Naive thymus-derived CD4-positive, alpha-beta T cell (primary cell): ENCODE data around the gene BNIP5. TPM values are rescaled to one million over a fixed set of nuclear protein-coding genes. Genes with fewer than 3 reads are reported as not detected.
A peak's percentile ranks its signal among the peaks of the same experiment; 100 is the strongest.

Experiments
- ATAC-seq: fragments of 150-1000 bp; cut with Tn5 transposase; 2 replicates; pipeline ENCODE4 v1.10.0; 2021; ENCODE audit warnings: mild to moderate bottlenecking, moderate library complexity
- CTCF ChIA-PET: fragments of 350-600 bp; sonication (Branson Sonifier 250); formaldehyde crosslinking; loops from one replicate; lab custom pipeline; 2021; ENCODE audit warnings: antibody characterized with exemption; lab: Charles Lee
- POLR2A ChIA-PET: fragments of 350-600 bp; sonication (Branson Sonifier 250); formaldehyde crosslinking; loops from one replicate; lab custom pipeline; 2021; ENCODE audit warnings: antibody characterized with exemption, inconsistent platforms; lab: Charles Lee
- DNase-seq, 9 donors: peaks; one replicate each; pipeline versions ENCODE4 v3.0.0 to v3.0.0-alpha.2; 2020 to 2022; ENCODE audit warnings: mixed read lengths in 1 of 9
- H3K27ac ChIP-seq: one replicate; pipeline ENCODE4 v1.7.0; 2013; ENCODE audit warnings: mild to moderate bottlenecking, low read depth, low read length, moderate library complexity
- H3K27me3 ChIP-seq, 2 donors: one replicate each; pipeline ENCODE4 v1.7.0; 2013; ENCODE audit warnings: low read length in 2 of 2, mild to moderate bottlenecking in 2 of 2, moderate library complexity in 2 of 2; ENCODE audit not compliant: control insufficient read depth in 2 of 2, insufficient read depth in 2 of 2
- H3K36me3 ChIP-seq, 3 experiments: 1 replicate in 2 of 3; 2 replicates in 1 of 3; pipeline ENCODE4 v1.7.0; 2013; ENCODE audit warnings: low read length in 3 of 3, mild to moderate bottlenecking in 3 of 3, moderate library complexity in 1 of 3; ENCODE audit not compliant: insufficient read depth in 3 of 3, control insufficient read depth in 2 of 3
- H3K4me1 ChIP-seq, 2 donors: one replicate each; pipeline ENCODE4 v1.7.0; 2013; ENCODE audit warnings: low read length in 2 of 2, mild to moderate bottlenecking in 2 of 2, moderate library complexity in 1 of 2; ENCODE audit not compliant: control insufficient read depth in 2 of 2, insufficient read depth in 2 of 2
- H3K4me3 ChIP-seq: 2 replicates; pipeline ENCODE4 v1.7.0; 2013; ENCODE audit warnings: mild to moderate bottlenecking, low read length
- H3K9me3 ChIP-seq, 3 experiments: 1 replicate in 2 of 3; 2 replicates in 1 of 3; pipeline ENCODE4 v1.7.0; 2013; ENCODE audit warnings: low read length in 3 of 3; ENCODE audit not compliant: control insufficient read depth in 2 of 3
- H3K27ac Mint-ChIP-seq, 9 donors: one replicate each; pipeline ENCODE4 v1.8.0; 2020 to 2022; ENCODE audit warnings: mixed read lengths in 9 of 9, mild to moderate bottlenecking in 8 of 9, moderate library complexity in 5 of 9, inconsistent platforms in 2 of 9
- H3K27me3 Mint-ChIP-seq, 5 donors: one replicate each; pipeline ENCODE4 v1.8.0; 2021 to 2022; ENCODE audit warnings: mixed read lengths in 5 of 5, mild to moderate bottlenecking in 1 of 5
- H3K36me3 Mint-ChIP-seq, 5 donors: one replicate each; pipeline ENCODE4 v1.8.0; 2020 to 2022; ENCODE audit warnings: mixed read lengths in 5 of 5, mild to moderate bottlenecking in 3 of 5, inconsistent platforms in 1 of 5
- H3K4me1 Mint-ChIP-seq, 7 donors: one replicate each; pipeline ENCODE4 v1.8.0; 2020 to 2022; ENCODE audit warnings: mixed read lengths in 7 of 7, mild to moderate bottlenecking in 3 of 7, inconsistent platforms in 1 of 7
- H3K4me3 Mint-ChIP-seq, 10 donors: one replicate each; pipeline ENCODE4 v1.8.0; 2020 to 2022; ENCODE audit warnings: mild to moderate bottlenecking in 10 of 10, mixed read lengths in 10 of 10, moderate library complexity in 6 of 10, inconsistent platforms in 2 of 10
- H3K9me3 Mint-ChIP-seq, 11 donors: one replicate each; pipeline ENCODE4 v1.8.0; 2020 to 2022; ENCODE audit warnings: mixed read lengths in 11 of 11, mild to moderate bottlenecking in 4 of 11, inconsistent platforms in 1 of 11, moderate library complexity in 1 of 11
- intact Hi-C, 2 donors: fragments of 100-400 bp; cut with micrococcal nuclease; formaldehyde crosslinking; loops; one replicate each; pipeline ENCODE4 v1.15.1; 2023
- polyA plus RNA-seq, 2 donors: library from polyadenylated mRNA; unstranded; fragments of 300-500 nt; fragmentation: Illumina TruSeq; gene quantifications; one replicate each; pipeline ENCODE4 v1.2.3, GENCODE V29; 2021
- total RNA-seq, 6 experiments: library from RNA in 5 of 6; stranded (reverse) in 5 of 6; gene quantifications; 1 replicate in 5 of 6; 2 replicates in 1 of 6; pipeline ENCODE4 v1.2.3 and lab custom pipeline; 2021 to 2026

Gene BNIP5
- total and polyA plus RNA-seq, 7 experiments from 2014 or later: 0.05 TPM; not detected in 6

DNA sequence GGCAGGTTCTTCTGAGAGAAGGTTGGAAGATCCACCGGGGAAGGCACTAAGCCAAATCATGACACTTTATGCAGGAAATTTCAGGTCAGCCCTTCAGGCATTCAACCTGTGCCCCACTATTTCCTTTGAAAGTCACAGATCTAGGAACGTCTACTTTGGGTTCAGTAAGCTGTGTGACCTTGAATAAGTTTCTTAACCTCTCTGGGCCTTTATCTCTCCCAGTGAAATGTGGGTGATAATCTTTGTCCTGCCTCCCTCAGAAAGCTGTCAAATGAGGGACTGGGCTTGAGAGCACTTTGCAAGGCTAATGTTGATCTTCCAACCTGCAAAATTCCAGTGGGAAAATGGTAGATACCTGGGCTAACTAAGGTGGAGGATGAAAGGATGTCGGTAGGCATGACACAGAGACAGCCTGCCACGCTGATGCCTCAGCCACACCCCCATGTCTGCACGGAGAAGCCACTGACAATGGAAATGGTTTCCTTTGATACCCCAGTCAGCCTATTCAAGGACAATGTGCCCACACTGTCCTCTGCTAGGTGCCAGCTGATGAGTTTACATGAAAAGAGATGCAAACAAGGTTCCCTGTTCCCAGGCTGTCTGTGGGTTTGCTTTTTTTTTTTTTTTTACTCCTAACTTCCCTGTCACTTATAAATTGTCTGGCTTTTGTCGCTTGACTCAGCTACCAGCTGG is 9.3 kb downstream of the BNIP5 start:
- H3K4me1 Mint-ChIP-seq: peaks cover 0 to 5% (median 0%) of the 10 kb centered on the region in 7 donors
- CTCF ChIA-PET: interaction anchor here (0.5 to 0.6 kb wide), 2 partner anchors 23 to 269 kb away, joined by 3 read pairs; no protein-coding TSS in a partner anchor
- no peak for ATAC-seq
- H3K36me3 Mint-ChIP-seq: no peaks in the 10 kb centered on the region
- no peaks in the 10 kb centered on the region for H3K4me1 ChIP-seq
- POLR2A ChIA-PET: no interaction called here
- H3K4me3 Mint-ChIP-seq: no peak overlapping the region
- no peak overlapping the region for H3K27ac Mint-ChIP-seq
- no peaks in the 10 kb centered on the region for H3K36me3 ChIP-seq
- H3K9me3 ChIP-seq: no peaks in the 10 kb centered on the region
- H3K27me3 ChIP-seq: no peaks in the 10 kb centered on the region
- no peak for DNase-seq
- no peak overlapping the region for H3K27ac ChIP-seq
- H3K9me3 Mint-ChIP-seq: no peaks in the 10 kb centered on the region
- intact Hi-C loops: no loop called here
- H3K4me3 ChIP-seq: no peak overlapping the region
- peaks cover 0 to 26% (median 3%) of the 10 kb centered on the region in 5 donors for H3K27me3 Mint-ChIP-seq

DNA sequence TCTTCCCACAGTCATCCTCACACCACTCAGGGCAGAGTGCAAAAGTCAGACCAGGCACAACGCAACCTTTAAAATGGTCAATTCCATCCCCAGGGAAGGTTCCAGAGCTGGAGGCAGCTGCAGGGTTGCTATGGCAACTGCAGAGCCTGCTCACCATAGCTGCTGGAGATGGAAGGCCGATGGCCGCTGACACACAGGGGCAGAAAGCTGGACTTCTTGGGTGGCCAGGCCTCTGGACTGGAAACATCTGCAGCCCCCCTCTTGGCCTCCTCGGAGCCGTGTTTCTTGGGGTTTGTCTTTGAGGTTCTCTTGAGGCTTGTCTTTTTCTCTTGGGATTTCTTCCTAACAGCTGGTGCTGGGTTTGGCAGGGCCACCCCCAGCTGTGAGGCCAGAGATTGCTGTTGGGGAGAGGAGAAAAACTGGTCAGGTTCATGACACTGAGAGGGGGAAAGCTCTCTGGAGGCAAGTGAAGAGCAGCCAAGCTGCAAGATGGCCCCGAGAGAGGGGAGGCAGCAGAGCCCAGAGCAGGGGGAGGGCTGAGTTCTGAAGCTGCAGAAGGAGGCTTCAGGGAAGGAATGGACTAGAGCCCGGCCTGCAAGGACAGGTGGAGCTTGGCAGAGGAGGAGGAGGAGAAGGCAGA is 10.2 kb downstream of the BNIP5 start:
- no peaks in the 10 kb centered on the region for H3K4me1 ChIP-seq
- intact Hi-C loops: no loop called here
- H3K27ac Mint-ChIP-seq: no peak overlapping the region
- peaks cover 0 to 3% (median 0%) of the 10 kb centered on the region in 7 donors for H3K4me1 Mint-ChIP-seq
- peaks cover 0 to 21% (median 0%) of the 10 kb centered on the region in 5 donors for H3K27me3 Mint-ChIP-seq
- no peak for ATAC-seq
- no peak overlapping the region for H3K4me3 ChIP-seq
- H3K36me3 ChIP-seq: no peaks in the 10 kb centered on the region
- H3K9me3 Mint-ChIP-seq: no peaks in the 10 kb centered on the region
- H3K4me3 Mint-ChIP-seq: no peak overlapping the region
- H3K9me3 ChIP-seq: no peaks in the 10 kb centered on the region
- DNase-seq: no peak
- POLR2A ChIA-PET: interaction anchor here (0.6 kb wide), 1 partner anchor 289 kb away, joined by 3 read pairs; no protein-coding TSS in a partner anchor
- CTCF ChIA-PET: no interaction called here
- no peak overlapping the region for H3K27ac ChIP-seq
- H3K36me3 Mint-ChIP-seq: no peaks in the 10 kb centered on the region
- H3K27me3 ChIP-seq: no peaks in the 10 kb centered on the region

DNA sequence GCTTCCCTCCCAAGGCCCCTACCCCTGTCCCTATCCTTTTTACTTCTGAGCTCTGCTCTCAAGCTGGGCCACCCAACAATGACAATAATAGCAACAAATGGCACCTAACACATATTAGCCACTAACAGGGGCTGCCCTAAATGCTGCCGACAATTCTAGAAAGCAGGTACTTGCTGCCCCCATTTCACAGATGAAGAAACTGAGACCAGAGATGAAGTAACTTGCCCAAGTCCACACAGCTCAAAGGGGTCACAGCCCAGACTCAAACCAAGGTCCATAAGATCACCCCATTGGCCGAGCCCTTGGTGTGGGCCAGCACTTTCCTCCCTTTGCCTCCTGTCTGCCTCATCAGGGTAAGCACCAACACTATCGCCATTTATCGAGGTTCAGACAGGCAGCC is 12.0 kb downstream of the BNIP5 start:
- DNase-seq: no peak
- Mint-ChIP-seq H3K27ac (no peak overlapping the region), H3K4me1 (peaks cover 0 to 3% (median 0%) of the 10 kb centered on the region in 7 donors), H3K27me3 (peaks cover 0 to 25% (median 0%) of the 10 kb centered on the region in 5 donors), H3K36me3 (no peaks in the 10 kb centered on the region), H3K9me3 (no peaks in the 10 kb centered on the region), H3K4me3 (no peak overlapping the region)
- no peak overlapping the region for H3K27ac ChIP-seq
- no peak overlapping the region for H3K4me3 ChIP-seq
- H3K36me3 ChIP-seq: no peaks in the 10 kb centered on the region
- H3K4me1 ChIP-seq: no peaks in the 10 kb centered on the region
- ChIA-PET POLR2A (no interaction called here), CTCF (no interaction called here)
- H3K27me3 ChIP-seq: no peaks in the 10 kb centered on the region
- no peaks in the 10 kb centered on the region for H3K9me3 ChIP-seq
- no peak for ATAC-seq
- intact Hi-C loops: no loop called here

DNA sequence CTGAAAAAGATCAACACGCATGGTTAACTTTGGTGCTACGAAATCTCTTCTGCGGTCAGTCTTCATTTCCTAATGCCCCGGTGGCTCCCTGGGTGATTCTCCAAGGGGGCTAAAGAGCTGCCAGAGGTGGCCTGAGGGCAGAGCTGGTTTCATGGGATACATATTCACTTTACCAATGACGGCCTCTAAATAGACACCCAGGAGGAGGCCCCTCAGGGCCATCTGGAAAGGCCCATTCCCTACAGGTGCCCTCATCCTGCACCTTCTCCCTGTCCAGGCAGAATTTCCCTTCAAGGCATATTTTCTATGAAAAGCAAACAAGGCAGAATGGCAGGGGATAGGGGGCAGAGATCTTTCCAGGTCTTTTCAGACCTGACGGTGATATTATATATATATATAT is 12.5 kb downstream of the BNIP5 start:
- Mint-ChIP-seq H3K27me3 (peaks cover 0 to 25% (median 0%) of the 10 kb centered on the region in 5 donors), H3K9me3 (no peaks in the 10 kb centered on the region), H3K4me1 (peaks cover 0 to 2% (median 0%) of the 10 kb centered on the region in 7 donors), H3K4me3 (no peak overlapping the region), H3K36me3 (no peaks in the 10 kb centered on the region), H3K27ac (no peak overlapping the region)
- DNase-seq: no peak
- Histone ChIP-seq H3K27me3 (no peaks in the 10 kb centered on the region), H3K4me1 (no peaks in the 10 kb centered on the region), H3K27ac (no peak overlapping the region), H3K9me3 (no peaks in the 10 kb centered on the region), H3K36me3 (no peaks in the 10 kb centered on the region), H3K4me3 (no peak overlapping the region)
- ChIA-PET POLR2A (no interaction called here), CTCF (no interaction called here)
- intact Hi-C loops: no loop called here
- no peak for ATAC-seq

DNA sequence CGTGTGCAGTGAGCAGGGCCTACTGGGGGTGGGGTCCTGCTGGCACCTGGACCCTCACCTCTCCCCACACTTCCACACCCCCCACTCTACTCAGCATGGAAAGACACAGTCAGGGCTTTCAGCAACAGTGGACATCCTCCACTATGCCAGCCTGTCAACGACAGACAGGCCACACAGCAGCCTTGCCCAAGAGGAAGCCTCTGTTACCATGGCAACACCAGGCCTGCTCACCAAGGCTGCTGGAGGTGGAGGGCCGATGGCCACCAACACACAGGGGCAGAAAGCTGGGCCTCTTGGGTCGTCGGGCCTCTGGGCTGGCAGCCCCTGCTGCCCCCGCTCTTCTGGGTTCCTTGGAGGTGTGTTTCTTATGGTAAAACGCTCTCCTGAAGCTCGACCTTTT is 13.6 kb downstream of the BNIP5 start:
- Mint-ChIP-seq H3K4me1 (peaks cover 0 to 2% (median 0%) of the 10 kb centered on the region in 7 donors), H3K9me3 (no peaks in the 10 kb centered on the region), H3K27me3 (peaks cover 0 to 20% (median 0%) of the 10 kb centered on the region in 5 donors), H3K36me3 (no peaks in the 10 kb centered on the region), H3K4me3 (no peak overlapping the region), H3K27ac (no peak overlapping the region)
- no peaks in the 10 kb centered on the region for H3K9me3 ChIP-seq
- ATAC-seq (peak; percentile 29), DNase-seq (no peak)
- intact Hi-C loops: no loop called here
- no peak overlapping the region for H3K27ac ChIP-seq
- CTCF ChIA-PET: no interaction called here
- no peaks in the 10 kb centered on the region for H3K36me3 ChIP-seq
- no peaks in the 10 kb centered on the region for H3K4me1 ChIP-seq
- POLR2A ChIA-PET: no interaction called here
- H3K27me3 ChIP-seq: no peaks in the 10 kb centered on the region
- no peak overlapping the region for H3K4me3 ChIP-seq

DNA sequence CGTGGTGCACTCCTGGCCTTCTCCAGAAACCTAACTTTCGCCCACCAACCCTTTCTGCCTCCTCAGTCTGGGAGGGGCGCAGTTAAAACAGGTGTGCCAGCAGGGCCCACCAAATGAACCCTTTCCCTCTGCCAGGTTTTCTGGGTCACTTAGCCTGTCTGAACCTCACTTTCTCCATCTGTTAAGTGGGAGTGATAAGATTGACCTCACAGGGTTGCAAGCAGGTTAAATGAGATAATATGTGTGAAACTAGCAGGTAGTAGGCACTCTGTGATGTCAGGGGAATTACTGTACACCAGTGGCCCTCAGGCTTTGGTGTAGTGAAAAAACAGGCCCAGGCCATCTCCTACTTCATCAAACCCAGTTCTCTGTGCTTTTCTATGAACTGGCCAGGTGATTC is 14.1 kb downstream of the BNIP5 start:
- Mint-ChIP-seq H3K27me3 (peaks cover 0 to 21% (median 0%) of the 10 kb centered on the region in 5 donors), H3K4me3 (no peak overlapping the region), H3K4me1 (peaks cover 0 to 2% (median 0%) of the 10 kb centered on the region in 7 donors), H3K36me3 (no peaks in the 10 kb centered on the region), H3K27ac (no peak overlapping the region), H3K9me3 (no peaks in the 10 kb centered on the region)
- CTCF ChIA-PET: no interaction called here
- POLR2A ChIA-PET: no interaction called here
- Histone ChIP-seq H3K36me3 (no peaks in the 10 kb centered on the region), H3K27me3 (no peaks in the 10 kb centered on the region), H3K27ac (no peak overlapping the region), H3K4me1 (no peaks in the 10 kb centered on the region), H3K9me3 (no peaks in the 10 kb centered on the region), H3K4me3 (no peak overlapping the region)
- DNase-seq (no peak), ATAC-seq (no peak)
- intact Hi-C loops: no loop called here
